OCI-LY7 (cell line): ENCODE measurements around the gene MTA3. TPM values are rescaled to one million over a fixed set of nuclear protein-coding genes. Genes with fewer than 3 reads are reported as not detected.
A peak's percentile ranks its signal among the peaks of the same experiment; 100 is the strongest.

Experiments used
- BruUV-seq: library from RNA; stranded (reverse); fragments of 400-500 nt; replicated peaks from 2 replicates; lab custom pipeline; 2021; lab: Mats Ljungman, UMichigan
- CTCF ChIA-PET: fragments of 300-600 bp; sonication (Branson Sonifier 250); formaldehyde crosslinking; loops from one replicate; lab custom pipeline; 2022; ENCODE audit warnings: antibody characterized with exemption; ENCODE audit not compliant: unreplicated experiment; lab: Charles Lee
- POLR2A ChIA-PET: fragments of 300-600 bp; sonication (Branson Sonifier 250); formaldehyde crosslinking; loops from one replicate; lab custom pipeline; 2022; ENCODE audit warnings: antibody characterized with exemption; lab: Charles Lee
- DNase-seq: peaks from one replicate; pipeline ENCODE4 v3.0.0-alpha.2; 2015; ENCODE audit warnings: low spot score
- H2AFZ ChIP-seq: fragments of 200-600 bp; sonication (generic), shearing (Covaris generic); 2 replicates; pipeline ENCODE4 v1.6.1; 2014; ENCODE audit warnings: mild to moderate bottlenecking, antibody characterized with exemption, low read length, moderate library complexity
- H3K27ac ChIP-seq: fragments of 200-600 bp; sonication (generic); 2 replicates; pipeline ENCODE4 v1.5.1; 2014; ENCODE audit warnings: mixed run types, low read depth, mild to moderate bottlenecking, moderate library complexity, low read length, inconsistent platforms; ENCODE audit not compliant: poor library complexity, severe bottlenecking
- H3K36me3 ChIP-seq: fragments of 200-600 bp; sonication (generic); 2 replicates; pipeline ENCODE4 v1.6.1; 2014; ENCODE audit warnings: mild to moderate bottlenecking, antibody characterized with exemption, low read length, moderate library complexity, mixed read lengths; ENCODE audit not compliant: insufficient read depth
- H3K4me1 ChIP-seq: fragments of 200-600 bp; sonication (generic); 2 replicates; pipeline ENCODE4 v1.5.1; 2014; ENCODE audit warnings: mild to moderate bottlenecking, low read length; ENCODE audit not compliant: insufficient read depth, poor library complexity, severe bottlenecking
- H3K4me2 ChIP-seq: fragments of 200-600 bp; sonication (generic); 2 replicates; pipeline ENCODE4 v1.6.1; 2014; ENCODE audit warnings: mild to moderate bottlenecking, low read length
- H3K4me3 ChIP-seq: fragments of 200-600 bp; sonication (generic); 2 replicates; pipeline ENCODE4 v1.5.1; 2014; ENCODE audit warnings: mild to moderate bottlenecking, low read depth, low read length; ENCODE audit not compliant: poor library complexity, severe bottlenecking
- H3K79me2 ChIP-seq: fragments of 200-600 bp; sonication (generic); 2 replicates; pipeline ENCODE4 v1.6.1; 2016; ENCODE audit warnings: low read depth, mild to moderate bottlenecking, low read length, moderate library complexity, mixed read lengths; ENCODE audit not compliant: insufficient read depth
- H3K9me2 ChIP-seq: fragments of 200-600 bp; sonication (generic); 2 replicates; pipeline ENCODE4 v1.6.1; 2016; ENCODE audit warnings: mild to moderate bottlenecking, low read length, mixed read lengths; ENCODE audit not compliant: insufficient read depth
- H3K9me3 ChIP-seq: fragments of 200-600 bp; sonication (generic); 2 replicates; pipeline ENCODE4 v1.6.1; 2014; ENCODE audit warnings: mild to moderate bottlenecking, mixed run types, low read length, mixed read lengths
- H4K20me1 ChIP-seq: fragments of 200-600 bp; sonication (generic); 2 replicates; pipeline ENCODE4 v1.6.1; 2014; ENCODE audit warnings: mild to moderate bottlenecking, antibody characterized with exemption, low read length, moderate library complexity, mixed read lengths; ENCODE audit not compliant: insufficient read depth
- EZH2phosphoT487 ChIP-seq: fragments of 200-600 bp; sonication (generic); IDR thresholded peaks from 2 replicates; pipeline ENCODE4 v1.6.1; 2018; ENCODE audit warnings: low read depth, borderline replicate concordance, mild to moderate bottlenecking, mixed run types, antibody characterized with exemption, low read length, moderate library complexity, mixed read lengths
- intact Hi-C: fragments of 100-400 bp; cut with micrococcal nuclease; formaldehyde crosslinking; loops from one replicate; pipeline ENCODE4 v1.10.0; 2022; ENCODE audit not compliant: unreplicated experiment
- total RNA-seq, 2 experiments: library from RNA; depleted of rRNA in 1 of 2; stranded (reverse); fragments of >200 nt in 1 of 2; shearing (Covaris generic) in 1 of 2; gene quantifications; 2 replicates each; pipeline ENCODE4 v1.2.3, GENCODE V29; 2014 to 2022
- TF ChIP-seq, protein P1 (sequence below): fragments of 200-600 bp; sonication (generic); conservative IDR thresholded peaks from 2 replicates; pipeline ENCODE4 v1.5.1; 2014; ENCODE audit warnings: mild to moderate bottlenecking, antibody characterized with exemption, low read length, moderate library complexity, mixed read lengths

Gene MTA3
- total RNA-seq, 2 experiments from 2014 or later: 72.7 to 205 TPM

- ChIA-PET POLR2A (interaction anchor here (1.0 kb wide), 1 partner anchor 8 kb away, joined by 3 read pairs; no protein-coding TSS in a partner anchor), CTCF (no interaction called here)
- Histone ChIP-seq H3K9me3 (no peaks in the 10 kb centered on the region), H2AFZ (no peak overlapping the region), H3K79me2 (no peaks in the 10 kb centered on the region), H3K4me2 (no peak overlapping the region), H3K9me2 (no peaks in the 10 kb centered on the region), H3K4me3 (no peak overlapping the region), H3K27ac (no peak overlapping the region), H3K4me1 (no peaks in the 10 kb centered on the region), H3K36me3 (no peaks in the 10 kb centered on the region), H4K20me1 (no peaks in the 10 kb centered on the region)
- intact Hi-C loops: no loop called here
- no TSS peak for BruUV-seq
- no peak for DNase-seq
- TF ChIP-seq, protein P1, sequence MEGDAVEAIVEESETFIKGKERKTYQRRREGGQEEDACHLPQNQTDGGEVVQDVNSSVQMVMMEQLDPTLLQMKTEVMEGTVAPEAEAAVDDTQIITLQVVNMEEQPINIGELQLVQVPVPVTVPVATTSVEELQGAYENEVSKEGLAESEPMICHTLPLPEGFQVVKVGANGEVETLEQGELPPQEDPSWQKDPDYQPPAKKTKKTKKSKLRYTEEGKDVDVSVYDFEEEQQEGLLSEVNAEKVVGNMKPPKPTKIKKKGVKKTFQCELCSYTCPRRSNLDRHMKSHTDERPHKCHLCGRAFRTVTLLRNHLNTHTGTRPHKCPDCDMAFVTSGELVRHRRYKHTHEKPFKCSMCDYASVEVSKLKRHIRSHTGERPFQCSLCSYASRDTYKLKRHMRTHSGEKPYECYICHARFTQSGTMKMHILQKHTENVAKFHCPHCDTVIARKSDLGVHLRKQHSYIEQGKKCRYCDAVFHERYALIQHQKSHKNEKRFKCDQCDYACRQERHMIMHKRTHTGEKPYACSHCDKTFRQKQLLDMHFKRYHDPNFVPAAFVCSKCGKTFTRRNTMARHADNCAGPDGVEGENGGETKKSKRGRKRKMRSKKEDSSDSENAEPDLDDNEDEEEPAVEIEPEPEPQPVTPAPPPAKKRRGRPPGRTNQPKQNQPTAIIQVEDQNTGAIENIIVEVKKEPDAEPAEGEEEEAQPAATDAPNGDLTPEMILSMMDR: no peak
- no peak for TF ChIP-seq EZH2phosphoT487
These were observed 221.3 kb downstream of the MTA3 start for GRCh38 chr2:42789751-42790150.

DNA sequence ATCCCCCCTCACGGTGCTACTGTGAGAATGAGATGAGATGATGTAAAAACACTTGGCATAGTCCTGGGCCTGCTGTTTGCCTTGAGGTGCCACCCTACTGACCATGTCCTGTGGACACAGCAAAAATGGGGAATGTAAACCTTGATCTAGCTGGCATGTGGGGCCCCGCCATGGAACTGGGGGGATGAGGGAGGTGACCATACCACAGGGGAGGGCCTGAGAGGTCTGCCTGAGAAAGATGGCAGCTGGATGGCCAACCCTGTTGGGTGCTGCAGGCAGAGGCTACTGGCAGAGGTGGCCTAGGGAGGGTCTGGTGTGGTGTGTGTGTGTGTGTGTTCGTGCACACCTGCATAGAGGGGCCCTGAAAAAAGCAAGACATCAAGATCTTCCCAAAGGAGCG, 223.2 kb downstream of the MTA3 start:
- Histone ChIP-seq H3K4me3 (no peak overlapping the region), H3K27ac (no peak overlapping the region)
- intact Hi-C loops: no loop called here

DNA sequence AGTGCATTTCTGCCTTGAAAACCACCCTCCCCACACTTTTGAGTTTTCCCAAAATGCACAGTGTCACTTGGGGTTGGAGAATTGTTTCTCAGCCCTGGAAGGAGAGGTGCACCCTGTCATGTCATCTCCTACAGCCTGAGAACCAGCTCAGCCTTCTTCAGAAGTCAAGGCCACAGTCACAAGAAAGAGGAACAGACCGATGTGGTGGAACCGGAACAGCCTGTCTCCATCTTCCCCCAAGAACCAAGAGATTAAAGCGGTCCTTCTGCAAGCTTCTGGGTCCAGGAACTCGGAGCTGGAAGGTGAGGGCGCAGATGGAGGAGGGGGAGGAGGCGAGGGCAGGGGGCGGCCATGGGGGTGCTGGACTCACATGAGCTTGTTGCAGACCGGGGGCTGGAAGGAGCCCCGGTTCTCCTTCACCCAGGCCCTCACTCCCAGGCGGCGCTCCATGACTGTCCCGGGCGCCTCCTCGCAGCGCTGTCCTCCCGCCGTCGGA, 223.7 kb downstream of the MTA3 start:
- no TSS peak for BruUV-seq
- CTCF ChIA-PET: interaction anchor here (0.6 kb wide), 1 partner anchor 38 kb away, joined by 4 read pairs; no protein-coding TSS in a partner anchor
- Histone ChIP-seq H3K4me3 (no peak overlapping the region), H3K4me1 (no peaks in the 10 kb centered on the region), H3K79me2 (no peaks in the 10 kb centered on the region), H2AFZ (no peak overlapping the region), H3K9me2 (no peaks in the 10 kb centered on the region), H3K36me3 (no peaks in the 10 kb centered on the region), H3K9me3 (no peaks in the 10 kb centered on the region), H3K4me2 (peak overlapping the region; percentile 35; the same call in 1 of the 2 replicates), H4K20me1 (no peaks in the 10 kb centered on the region), H3K27ac (no peak overlapping the region)
- no peak for TF ChIP-seq EZH2phosphoT487
- TF ChIP-seq, protein P1: no peak
- no peak for DNase-seq
- intact Hi-C loops: no loop called here
- POLR2A ChIA-PET: no interaction called here

More for the DNA sequence above, 223.2 kb downstream of the MTA3 start:
- Histone ChIP-seq H3K4me1 (no peaks in the 10 kb centered on the region), H3K9me2 (no peaks in the 10 kb centered on the region), H4K20me1 (no peaks in the 10 kb centered on the region), H3K36me3 (no peaks in the 10 kb centered on the region), H2AFZ (no peak overlapping the region), H3K79me2 (no peaks in the 10 kb centered on the region), H3K4me2 (no peak overlapping the region), H3K9me3 (no peaks in the 10 kb centered on the region)
- BruUV-seq: no TSS peak
- POLR2A ChIA-PET: no interaction called here
- CTCF ChIA-PET: no interaction called here
- TF ChIP-seq, protein P1: no peak
- TF ChIP-seq EZH2phosphoT487: no peak
- DNase-seq: no peak
